HG03095 (cell line): ENCODE data around the gene RNF227.
"Not testable (repeated sequence)": the region's sequence is repeated elsewhere in the genome, so short reads cannot be mapped to it uniquely, and the experiment has no call there.

Source experiments
- ATAC-seq: cut with Tn5 transposase; IDR thresholded peaks from one replicate; pipeline ENCODE4 v1.9.1; 2021; ENCODE audit warnings: moderate library complexity; ENCODE audit not compliant: unreplicated experiment

Gene RNF227

GRCh38 chr17:7864995-7865650 lies 51.0 kb downstream of the RNF227 start:
- ATAC-seq, result no peak

DNA sequence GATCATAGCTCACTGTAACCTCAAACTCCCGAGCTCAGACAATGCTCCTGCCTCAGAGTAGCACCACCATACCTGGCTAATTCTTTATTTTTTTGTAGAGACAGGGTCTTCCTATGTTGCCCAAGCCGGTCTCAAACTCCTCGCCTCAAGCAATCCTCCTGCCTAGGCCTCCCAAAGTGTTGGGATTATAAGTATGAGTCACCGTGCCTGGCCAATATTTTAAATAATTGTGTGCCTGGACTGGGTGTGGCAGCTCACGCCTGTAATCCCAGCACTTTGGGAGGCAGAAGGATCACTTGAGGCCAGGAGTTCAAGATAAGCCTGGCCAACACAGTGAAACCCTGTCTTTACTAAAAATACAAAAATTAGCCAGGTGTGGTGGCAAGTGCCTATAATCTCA lies 51.7 kb downstream of the RNF227 start:
- ATAC-seq, result not testable (repeated sequence)
